Neural progenitor cell (in vitro differentiated cells): ENCODE data around the gene TSPAN13.

Experiments used
- CTCF ChIP-seq: fragments of 200-600 bp; sonication (generic); IDR thresholded peaks from 2 replicates; pipeline ENCODE4 v1.5.1; 2017; ENCODE audit warnings: antibody characterized with exemption, mild to moderate bottlenecking
- EZH2phosphoT487 ChIP-seq: fragments of 200-600 bp; sonication (generic); IDR thresholded peaks from 2 replicates; pipeline ENCODE4 v1.6.1; 2017; ENCODE audit warnings: antibody characterized with exemption

- no peak for TF ChIP-seq CTCF
- TF ChIP-seq EZH2phosphoT487, result no peak
Observed at GRCh38 chr7:16770657-16771329, 17.2 kb downstream of the TSPAN13 start.
